Endothelial cell (in vitro differentiated cells): ENCODE results near the gene SLIT1. TPM values are rescaled to one million over a fixed set of nuclear protein-coding genes. Genes with fewer than 3 reads are reported as not detected.

Source experiments
- DNase-seq: peaks from one replicate; pipeline ENCODE4 v3.0.0; 2021; ENCODE audit warnings: low spot score
- H3K27ac Mint-ChIP-seq: one replicate; pipeline ENCODE4 v1.8.0; 2021; ENCODE audit warnings: mixed read lengths, inconsistent platforms; ENCODE audit not compliant: unreplicated experiment
- H3K27me3 Mint-ChIP-seq: one replicate; pipeline ENCODE4 v1.8.0; 2021; ENCODE audit warnings: mild to moderate bottlenecking, moderate library complexity, mixed read lengths, inconsistent platforms; ENCODE audit not compliant: unreplicated experiment
- H3K36me3 Mint-ChIP-seq: one replicate; pipeline ENCODE4 v1.8.0; 2021; ENCODE audit warnings: mild to moderate bottlenecking, low read depth, mixed read lengths, inconsistent platforms; ENCODE audit not compliant: unreplicated experiment
- H3K4me1 Mint-ChIP-seq: one replicate; pipeline ENCODE4 v1.8.0; 2021; ENCODE audit warnings: mild to moderate bottlenecking, mixed read lengths, inconsistent platforms; ENCODE audit not compliant: unreplicated experiment
- H3K4me3 Mint-ChIP-seq: one replicate; pipeline ENCODE4 v1.8.0; 2021; ENCODE audit warnings: mild to moderate bottlenecking, mixed read lengths, inconsistent platforms; ENCODE audit not compliant: unreplicated experiment
- H3K9me3 Mint-ChIP-seq: one replicate; pipeline ENCODE4 v1.8.0; 2021; ENCODE audit warnings: mixed read lengths, inconsistent platforms; ENCODE audit not compliant: unreplicated experiment
- total RNA-seq: library from RNA; stranded (reverse); fragmentation: NEBNext Ultra II Directional; extraction: Animal tissue kit (Norgen Biotek cat#: 25700); gene quantifications from one replicate; pipeline ENCODE4 v1.2.1, GENCODE V29; 2021; ENCODE audit not compliant: unreplicated experiment
- TF ChIP-seq, protein P1 (sequence below): fragments of 200-600 bp; sonication (generic); IDR thresholded peaks from one replicate; pipeline ENCODE4 v1.5.0; 2021; ENCODE audit warnings: antibody characterized with exemption; ENCODE audit not compliant: unreplicated experiment

The SLIT1 gene
- total RNA-seq, 1 donor from 2014 or later: 0.54 TPM

GRCh38 chr10:97090644-97091043, 95.1 kb downstream of the SLIT1 start:
- Mint-ChIP-seq H3K36me3 (no peaks in the 10 kb centered on the region), H3K9me3 (no peaks in the 10 kb centered on the region), H3K4me1 (peaks cover 7% of the 10 kb centered on the region), H3K4me3 (no peak overlapping the region), H3K27me3 (peaks cover 9% of the 10 kb centered on the region), H3K27ac (no peak overlapping the region)
- no peak for DNase-seq
- TF ChIP-seq, protein P1, sequence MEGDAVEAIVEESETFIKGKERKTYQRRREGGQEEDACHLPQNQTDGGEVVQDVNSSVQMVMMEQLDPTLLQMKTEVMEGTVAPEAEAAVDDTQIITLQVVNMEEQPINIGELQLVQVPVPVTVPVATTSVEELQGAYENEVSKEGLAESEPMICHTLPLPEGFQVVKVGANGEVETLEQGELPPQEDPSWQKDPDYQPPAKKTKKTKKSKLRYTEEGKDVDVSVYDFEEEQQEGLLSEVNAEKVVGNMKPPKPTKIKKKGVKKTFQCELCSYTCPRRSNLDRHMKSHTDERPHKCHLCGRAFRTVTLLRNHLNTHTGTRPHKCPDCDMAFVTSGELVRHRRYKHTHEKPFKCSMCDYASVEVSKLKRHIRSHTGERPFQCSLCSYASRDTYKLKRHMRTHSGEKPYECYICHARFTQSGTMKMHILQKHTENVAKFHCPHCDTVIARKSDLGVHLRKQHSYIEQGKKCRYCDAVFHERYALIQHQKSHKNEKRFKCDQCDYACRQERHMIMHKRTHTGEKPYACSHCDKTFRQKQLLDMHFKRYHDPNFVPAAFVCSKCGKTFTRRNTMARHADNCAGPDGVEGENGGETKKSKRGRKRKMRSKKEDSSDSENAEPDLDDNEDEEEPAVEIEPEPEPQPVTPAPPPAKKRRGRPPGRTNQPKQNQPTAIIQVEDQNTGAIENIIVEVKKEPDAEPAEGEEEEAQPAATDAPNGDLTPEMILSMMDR: no peak

DNA sequence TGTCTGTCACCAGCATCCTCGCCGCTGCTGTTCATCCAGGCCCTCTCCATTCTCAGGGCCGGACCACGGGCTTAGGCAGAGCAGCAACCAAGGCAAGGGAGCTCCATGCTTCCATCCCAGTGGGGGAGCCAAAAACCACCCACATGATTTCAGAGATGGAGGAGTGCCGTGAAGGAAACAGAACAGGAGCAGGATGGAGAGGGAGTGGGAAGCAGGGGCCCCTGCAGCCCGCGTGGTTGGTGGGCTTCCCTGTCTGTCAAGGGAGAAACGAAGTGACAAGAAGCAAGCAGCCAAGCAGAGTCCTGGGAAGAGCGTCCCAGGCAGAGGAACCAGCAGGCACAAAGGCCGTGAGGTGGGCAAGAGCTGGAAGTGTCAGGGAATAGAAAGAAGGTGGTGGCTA, 95.7 kb downstream of the SLIT1 start:
- peaks cover 11% of the 10 kb centered on the region for H3K27me3 Mint-ChIP-seq
- H3K27ac Mint-ChIP-seq: no peak overlapping the region
- no peaks in the 10 kb centered on the region for H3K36me3 Mint-ChIP-seq

GRCh38 chr10:97089209-97089870, 96.4 kb downstream of the SLIT1 start:
- Mint-ChIP-seq H3K4me1 (no peaks in the 10 kb centered on the region), H3K9me3 (no peaks in the 10 kb centered on the region), H3K36me3 (no peaks in the 10 kb centered on the region), H3K4me3 (no peak overlapping the region), H3K27me3 (peaks cover 11% of the 10 kb centered on the region), H3K27ac (no peak overlapping the region)
- no peak for DNase-seq
- TF ChIP-seq, protein P1: no peak

More for the DNA sequence above, 95.7 kb downstream of the SLIT1 start:
- TF ChIP-seq, protein P1: no peak
- no peaks in the 10 kb centered on the region for H3K9me3 Mint-ChIP-seq
- no peak for DNase-seq
- no peak overlapping the region for H3K4me3 Mint-ChIP-seq
- H3K4me1 Mint-ChIP-seq: peaks cover 1% of the 10 kb centered on the region

GRCh38 chr10:97087296-97087695, 98.5 kb downstream of the SLIT1 start:
- H3K4me3 Mint-ChIP-seq: no peak overlapping the region
- DNase-seq: no peak
- no peaks in the 10 kb centered on the region for H3K9me3 Mint-ChIP-seq
- H3K27ac Mint-ChIP-seq: no peak overlapping the region
- no peaks in the 10 kb centered on the region for H3K36me3 Mint-ChIP-seq
- H3K4me1 Mint-ChIP-seq: no peaks in the 10 kb centered on the region
- TF ChIP-seq, protein P1: no peak
- H3K27me3 Mint-ChIP-seq: peaks cover 11% of the 10 kb centered on the region

DNA sequence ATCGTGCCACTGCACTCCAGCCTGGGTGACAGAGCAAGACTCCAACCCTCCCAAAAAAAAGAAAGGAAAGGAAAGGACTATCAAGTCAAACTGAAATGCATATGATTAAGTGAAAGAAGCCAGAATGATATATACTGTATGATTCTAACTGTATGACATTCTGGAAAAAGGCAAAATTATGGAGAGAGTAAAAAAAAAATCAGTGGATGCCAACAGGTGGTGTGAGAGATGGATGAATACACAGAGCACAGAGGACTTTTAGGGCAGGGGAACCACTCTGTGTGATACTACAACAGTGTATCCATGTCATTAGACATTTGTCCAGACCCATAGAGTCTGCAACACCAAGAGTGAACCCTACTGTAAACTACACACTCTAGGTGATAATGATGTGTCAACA, 99.2 kb downstream of the SLIT1 start:
- peaks cover 11% of the 10 kb centered on the region for H3K27me3 Mint-ChIP-seq

More for the DNA sequence above, 99.2 kb downstream of the SLIT1 start:
- TF ChIP-seq, protein P1: no peak
- no peak overlapping the region for H3K4me3 Mint-ChIP-seq
- H3K36me3 Mint-ChIP-seq: no peaks in the 10 kb centered on the region
- no peak overlapping the region for H3K27ac Mint-ChIP-seq
- no peaks in the 10 kb centered on the region for H3K4me1 Mint-ChIP-seq
- DNase-seq: no peak
- H3K9me3 Mint-ChIP-seq: no peaks in the 10 kb centered on the region
